Stimulated activated CD4-positive, alpha-beta T cell treated with anti-CD3 and anti-CD28 coated beads, Interleukin-1b, Interleukin-23, amount 100 ng/mL, for 24 hours (primary cell): ENCODE measurements around the gene NPW.
A peak's percentile ranks its signal among the peaks of the same experiment; 100 is the strongest.

Experiments
- DNase-seq, 4 experiments: peaks; one replicate each; pipeline ENCODE4 v3.0.0-alpha.2; 2020; ENCODE audit warnings: low read depth in 4 of 4, low spot score in 1 of 4

The NPW gene

DNA sequence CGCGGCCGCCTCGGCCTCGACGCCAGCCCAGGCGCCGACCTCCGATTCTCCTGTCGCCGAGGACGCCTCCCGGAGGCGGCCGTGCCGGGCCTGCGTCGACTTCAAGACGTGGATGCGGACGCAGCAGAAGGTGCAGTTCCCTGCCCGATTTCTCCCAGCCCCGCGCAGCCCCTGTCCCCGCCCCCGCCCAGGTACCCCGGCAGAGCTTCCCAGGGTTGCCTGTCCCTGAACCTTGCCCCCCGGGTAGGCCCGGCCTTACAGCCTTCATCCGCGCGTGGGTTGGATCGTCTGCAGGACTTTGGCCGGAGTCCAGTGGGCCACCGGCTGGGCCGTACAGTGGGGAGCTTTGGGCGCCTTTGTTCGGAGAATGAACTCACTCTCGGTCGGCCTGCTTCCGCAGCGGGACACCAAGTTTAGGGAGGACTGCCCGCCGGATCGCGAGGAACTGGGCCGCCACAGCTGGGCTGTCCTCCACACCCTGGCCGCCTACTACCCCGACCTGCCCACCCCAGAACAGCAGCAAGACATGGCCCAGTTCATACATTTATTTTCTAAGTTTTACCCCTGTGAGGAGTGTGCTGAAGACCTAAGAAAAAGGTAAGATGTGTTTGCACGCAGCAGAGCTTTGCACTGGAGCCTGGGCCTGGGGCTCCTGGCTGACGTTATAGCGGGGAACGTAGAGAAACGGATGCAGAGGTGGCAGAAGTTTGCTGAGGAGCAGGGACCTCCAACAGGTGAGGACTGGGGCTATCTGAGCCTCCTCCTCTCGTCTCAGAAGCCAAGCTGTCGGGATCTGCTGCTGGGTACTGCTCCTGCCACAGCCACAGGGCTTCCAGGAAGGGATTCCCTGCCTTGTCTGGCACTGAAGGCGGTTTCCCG is 35.0 kb upstream of the NPW start:
- no peak for DNase-seq

- no peak for DNase-seq
Observed at GRCh38 chr16:1985466-1986150, 34.0 kb upstream of the NPW start.

- DNase-seq, result no peak
Observed at GRCh38 chr16:1987198-1987597, 32.4 kb upstream of the NPW start.

- DNase-seq, result no peak
Observed at GRCh38 chr16:1989209-1990100, 30.1 kb upstream of the NPW start, which contains the start of gene SYNGR3. Gene SYNGR3 (plus strand): TSS chr16:1989970. CDS start chr16:1990103, 133 bp downstream.

DNA sequence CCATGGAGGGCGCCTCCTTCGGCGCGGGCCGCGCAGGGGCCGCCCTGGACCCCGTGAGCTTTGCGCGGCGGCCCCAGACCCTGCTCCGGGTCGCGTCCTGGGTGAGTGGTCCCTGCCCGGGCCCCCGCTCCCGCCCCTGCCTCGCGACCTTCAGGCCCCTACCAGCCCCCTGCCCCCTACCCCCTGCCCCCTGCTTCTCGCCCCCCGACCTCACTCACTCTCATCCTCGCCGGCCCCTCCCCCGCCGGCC is 29.6 kb upstream of the NPW start:
- DNase-seq, result no peak

DNA sequence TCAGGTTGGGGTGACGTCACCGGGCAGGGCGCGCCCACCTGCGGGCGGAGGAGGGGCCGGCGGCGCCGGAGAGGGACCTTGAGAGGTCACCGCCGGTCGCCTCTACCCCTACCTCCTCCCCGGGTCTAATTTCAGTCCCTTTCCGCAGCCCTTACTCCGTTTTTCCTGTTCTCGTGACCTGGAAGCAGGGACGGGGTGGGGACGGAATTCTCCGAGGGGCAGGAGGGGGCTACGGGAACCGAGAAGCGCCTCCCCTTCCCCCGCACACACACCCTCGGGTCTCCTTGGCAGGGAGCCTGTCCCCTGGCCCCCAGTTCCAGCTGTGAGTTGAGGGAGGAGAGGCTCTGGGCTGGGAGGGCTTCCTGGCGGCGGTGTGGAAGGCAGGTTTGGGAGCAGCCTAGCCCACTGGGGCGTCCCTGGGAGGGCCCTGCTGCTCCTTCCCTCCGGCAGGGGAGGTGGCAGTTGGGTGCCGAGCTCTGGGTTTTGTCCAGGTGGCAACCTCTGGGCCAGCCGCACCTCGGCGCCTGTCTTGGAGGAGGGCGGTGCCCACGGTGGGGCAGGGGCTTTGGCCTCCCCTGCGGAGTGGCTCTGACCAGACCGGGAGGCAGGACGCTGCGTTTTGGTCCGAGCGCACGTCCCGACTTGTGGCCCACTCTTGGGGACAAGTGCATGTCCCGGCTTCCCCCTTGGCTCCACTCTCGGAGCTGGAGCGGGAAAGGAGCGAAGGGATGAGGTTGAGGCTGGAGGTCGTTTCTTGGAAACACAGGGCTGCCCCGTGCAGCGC is 29.0 kb upstream of the NPW start:
- DNase-seq, result no peak

- DNase-seq, result no peak
Observed at GRCh38 chr16:1991135-1991551, 28.4 kb upstream of the NPW start.

- DNase-seq, result no peak
Observed at GRCh38 chr16:1991588-1991947, 28.0 kb upstream of the NPW start.

- peak; percentile 91 to 97 (median 96) for DNase-seq
Observed at GRCh38 chr16:1991948-1992703, 27.5 kb upstream of the NPW start.

- no peak for DNase-seq
Observed at GRCh38 chr16:1992704-1993317, 26.8 kb upstream of the NPW start.

GRCh38 chr16:1993731-1994131 is 25.9 kb upstream of the NPW start:
- no peak for DNase-seq

- no peak for DNase-seq
Observed at GRCh38 chr16:1997494-1998359, 21.9 kb upstream of the NPW start.

- DNase-seq, result no peak
Observed at GRCh38 chr16:1998360-1998835, 21.2 kb upstream of the NPW start.

DNA sequence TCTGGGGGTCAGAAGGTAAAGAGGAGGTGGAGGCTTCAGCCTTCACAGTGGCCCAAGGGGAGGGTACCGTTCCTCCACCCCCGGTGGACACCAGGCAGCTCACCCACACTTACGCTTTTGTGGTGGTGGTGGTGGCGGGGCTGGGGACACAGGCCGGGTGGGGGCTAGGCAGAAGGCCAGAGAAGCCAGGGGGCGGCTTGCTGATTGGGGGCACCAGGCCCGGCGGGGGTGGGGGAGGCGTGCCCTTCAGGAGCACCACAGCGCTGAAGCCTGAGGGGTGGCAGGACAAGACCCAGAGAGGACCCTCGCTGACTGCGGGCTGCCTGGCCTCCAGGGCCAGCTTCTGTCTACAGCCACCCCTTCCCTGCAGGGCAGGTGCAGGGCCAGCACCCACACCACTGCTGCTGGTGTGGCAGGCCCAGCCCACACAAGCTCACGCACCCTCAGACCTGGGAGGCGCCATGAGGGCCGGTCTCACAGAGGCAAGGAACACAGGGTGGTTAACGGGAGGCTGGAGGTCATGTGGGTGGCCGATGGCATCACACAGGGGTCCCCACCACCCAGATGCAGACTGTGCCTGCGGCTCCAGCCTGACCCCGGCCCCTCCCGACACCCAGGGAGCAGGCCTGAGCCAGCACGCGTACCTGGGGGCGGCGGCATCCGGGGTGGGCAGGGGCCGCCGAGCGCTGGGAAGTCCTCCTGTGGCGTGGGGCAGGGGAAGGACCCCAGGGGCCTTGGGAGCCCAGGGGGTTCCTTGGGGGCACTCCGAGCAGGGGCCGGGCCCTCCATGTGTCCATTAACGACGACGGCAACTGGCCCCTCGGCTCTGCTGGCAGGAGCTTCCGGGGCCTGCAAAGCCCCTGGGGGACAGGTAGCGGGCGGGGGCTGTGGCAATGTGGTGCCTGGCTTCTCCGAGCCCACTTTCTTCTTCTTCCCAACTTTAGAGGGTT is 20.5 kb upstream of the NPW start:
- DNase-seq, result no peak

DNA sequence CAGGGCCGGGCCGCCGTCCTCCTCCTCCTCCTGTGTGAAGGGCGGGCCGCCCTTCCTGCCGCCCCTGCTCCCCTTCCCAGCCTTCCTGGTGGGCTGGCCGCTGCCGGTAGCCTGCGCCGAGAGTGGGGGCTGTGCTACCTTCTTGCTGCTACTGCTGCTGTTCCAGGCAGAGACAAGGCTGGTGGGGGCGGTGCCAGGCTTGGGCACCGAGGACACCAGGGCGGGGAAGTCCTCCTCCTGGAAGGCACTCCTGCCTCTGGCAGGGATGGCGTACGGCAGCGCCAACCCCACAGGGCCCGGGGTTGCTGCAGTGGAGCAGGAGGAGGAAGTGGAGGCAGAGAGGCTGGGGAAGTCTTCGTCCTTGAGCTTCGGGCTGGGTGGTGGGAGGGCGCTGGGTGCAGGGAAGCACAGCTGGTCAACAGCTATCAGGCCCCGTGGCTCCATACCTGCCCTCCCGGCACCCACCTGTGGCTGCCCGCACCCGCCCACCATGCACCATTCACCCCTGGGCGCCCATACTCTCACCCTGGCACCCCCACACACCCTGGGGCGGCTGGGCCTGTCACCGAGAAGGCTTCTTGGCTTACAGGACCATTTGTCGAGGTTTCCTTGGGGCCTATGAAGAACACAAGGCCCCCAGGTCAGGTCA is 19.6 kb upstream of the NPW start:
- DNase-seq, result no peak

GRCh38 chr16:2001035-2001434 is 18.6 kb upstream of the NPW start:
- DNase-seq, result no peak
